ENCODE results near the gene SIGLEC9.

The SIGLEC9 gene

GRCh38 chr19:51135004-51135403, 10.3 kb downstream of the SIGLEC9 start:
- H3K36me3 ChIP-seq (ENCODE audit: control insufficient read depth, insufficient read depth, low read length), result no peaks in the 10 kb centered on the region
- WGBS (ENCODE audit: insufficient coverage, insufficient read length), result no CpG with 5 or more reads among the region's 5 CpGs
- DNase-seq (ENCODE audit: low read depth, low spot score), result no peak
- H3K9me3 ChIP-seq (ENCODE audit: control insufficient read depth, insufficient read depth, low read length), result no peaks in the 10 kb centered on the region
- no peaks in the 10 kb centered on the region for H3K4me1 ChIP-seq (ENCODE audit: control insufficient read depth, insufficient read depth, low read length)
- no peak overlapping the region for H3K4me3 ChIP-seq (ENCODE audit: low read length)
- H3K27ac ChIP-seq (ENCODE audit: low read length), result no peak overlapping the region
- H3K27me3 ChIP-seq (ENCODE audit: control insufficient read depth, insufficient read depth, low read length), result no peaks in the 10 kb centered on the region; the same call in 1 of the 2 replicates

- WGBS (ENCODE audit: insufficient coverage, insufficient read length), result no CpG with 5 or more reads among the region's 8 CpGs
- H3K4me1 ChIP-seq (ENCODE audit: control insufficient read depth, insufficient read depth, low read length), result peaks cover 2% of the 10 kb centered on the region; the same call in 1 of the 2 replicates
- no peaks in the 10 kb centered on the region; the same call in 1 of the 2 replicates for H3K27me3 ChIP-seq (ENCODE audit: control insufficient read depth, insufficient read depth, low read length)
- no peak for DNase-seq (ENCODE audit: low read depth, low spot score)
- H3K9me3 ChIP-seq (ENCODE audit: control insufficient read depth, insufficient read depth, low read length), result no peaks in the 10 kb centered on the region
- H3K27ac ChIP-seq (ENCODE audit: low read length), result no peak overlapping the region
- no peak overlapping the region for H3K4me3 ChIP-seq (ENCODE audit: low read length)
- no peaks in the 10 kb centered on the region for H3K36me3 ChIP-seq (ENCODE audit: control insufficient read depth, insufficient read depth, low read length)
These were observed 11.5 kb downstream of the SIGLEC9 start for GRCh38 chr19:51135986-51136762.

- Histone ChIP-seq H3K27ac (ENCODE audit: low read length) (no peak overlapping the region), H3K36me3 (ENCODE audit: control insufficient read depth, insufficient read depth, low read length) (no peaks in the 10 kb centered on the region), H3K27me3 (ENCODE audit: control insufficient read depth, insufficient read depth, low read length) (no peaks in the 10 kb centered on the region; the same call in 1 of the 2 replicates), H3K4me3 (ENCODE audit: low read length) (no peak overlapping the region), H3K4me1 (ENCODE audit: control insufficient read depth, insufficient read depth, low read length) (peaks cover 4% of the 10 kb centered on the region; the same call in 1 of the 2 replicates), H3K9me3 (ENCODE audit: control insufficient read depth, insufficient read depth, low read length) (no peaks in the 10 kb centered on the region)
- no CpG with 5 or more reads among the region's 12 CpGs for WGBS (ENCODE audit: insufficient coverage, insufficient read length)
- DNase-seq (ENCODE audit: low read depth, low spot score), result no peak
These were observed 12.3 kb downstream of the SIGLEC9 start for GRCh38 chr19:51136851-51137551.

DNA sequence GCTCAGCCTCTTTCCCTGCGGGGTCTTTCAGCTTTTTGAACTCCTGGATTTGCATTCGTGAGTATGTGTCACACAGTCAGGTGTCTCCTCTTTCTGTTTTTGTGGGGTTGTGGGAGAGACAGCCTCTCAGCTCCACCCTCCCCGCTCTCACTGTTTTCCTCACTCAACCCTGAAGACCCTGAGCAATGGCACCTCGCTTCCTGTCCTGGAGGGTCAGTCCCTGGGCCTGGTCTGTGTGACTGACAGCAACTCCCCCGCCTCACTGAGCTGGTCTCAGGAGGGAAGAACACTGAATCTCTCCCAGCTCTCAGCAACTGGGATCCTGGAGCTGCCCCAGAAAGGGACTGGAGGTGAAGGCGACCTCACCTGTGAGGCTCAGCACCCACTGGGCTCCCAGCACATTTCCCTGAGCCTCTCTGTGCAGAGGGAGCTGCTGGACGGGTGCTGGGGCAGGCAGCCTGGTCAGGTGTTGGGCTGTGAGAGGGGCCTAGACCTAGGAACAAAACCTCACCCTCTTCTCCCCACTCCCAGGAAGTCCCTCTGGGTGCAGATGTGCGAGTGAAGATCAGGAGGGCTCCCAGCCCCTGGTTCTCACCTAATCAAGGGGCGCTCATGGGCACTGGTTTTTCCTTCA, 13.2 kb downstream of the SIGLEC9 start:
- no CpG with 5 or more reads among the region's 9 CpGs for WGBS (ENCODE audit: insufficient coverage, insufficient read length)
- Histone ChIP-seq H3K4me3 (ENCODE audit: low read length) (no peak overlapping the region), H3K27ac (ENCODE audit: low read length) (no peak overlapping the region), H3K27me3 (ENCODE audit: control insufficient read depth, insufficient read depth, low read length) (no peaks in the 10 kb centered on the region; the same call in 1 of the 2 replicates), H3K9me3 (ENCODE audit: control insufficient read depth, insufficient read depth, low read length) (no peaks in the 10 kb centered on the region), H3K4me1 (ENCODE audit: control insufficient read depth, insufficient read depth, low read length) (peaks cover 4% of the 10 kb centered on the region; the same call in 1 of the 2 replicates), H3K36me3 (ENCODE audit: control insufficient read depth, insufficient read depth, low read length) (no peaks in the 10 kb centered on the region)
- DNase-seq (ENCODE audit: low read depth, low spot score), result no peak

- Histone ChIP-seq H3K4me3 (ENCODE audit: low read length) (no peak overlapping the region), H3K27me3 (ENCODE audit: control insufficient read depth, insufficient read depth, low read length) (no peaks in the 10 kb centered on the region; the same call in 1 of the 2 replicates), H3K36me3 (ENCODE audit: control insufficient read depth, insufficient read depth, low read length) (no peaks in the 10 kb centered on the region), H3K27ac (ENCODE audit: low read length) (no peak overlapping the region), H3K4me1 (ENCODE audit: control insufficient read depth, insufficient read depth, low read length) (peaks cover 4% of the 10 kb centered on the region; the same call in 1 of the 2 replicates), H3K9me3 (ENCODE audit: control insufficient read depth, insufficient read depth, low read length) (no peaks in the 10 kb centered on the region)
- no CpG with 5 or more reads among the region's 6 CpGs for WGBS (ENCODE audit: insufficient coverage, insufficient read length)
- no peak for DNase-seq (ENCODE audit: low read depth, low spot score)
These were observed 13.9 kb downstream of the SIGLEC9 start for GRCh38 chr19:51138549-51138979.

DNA sequence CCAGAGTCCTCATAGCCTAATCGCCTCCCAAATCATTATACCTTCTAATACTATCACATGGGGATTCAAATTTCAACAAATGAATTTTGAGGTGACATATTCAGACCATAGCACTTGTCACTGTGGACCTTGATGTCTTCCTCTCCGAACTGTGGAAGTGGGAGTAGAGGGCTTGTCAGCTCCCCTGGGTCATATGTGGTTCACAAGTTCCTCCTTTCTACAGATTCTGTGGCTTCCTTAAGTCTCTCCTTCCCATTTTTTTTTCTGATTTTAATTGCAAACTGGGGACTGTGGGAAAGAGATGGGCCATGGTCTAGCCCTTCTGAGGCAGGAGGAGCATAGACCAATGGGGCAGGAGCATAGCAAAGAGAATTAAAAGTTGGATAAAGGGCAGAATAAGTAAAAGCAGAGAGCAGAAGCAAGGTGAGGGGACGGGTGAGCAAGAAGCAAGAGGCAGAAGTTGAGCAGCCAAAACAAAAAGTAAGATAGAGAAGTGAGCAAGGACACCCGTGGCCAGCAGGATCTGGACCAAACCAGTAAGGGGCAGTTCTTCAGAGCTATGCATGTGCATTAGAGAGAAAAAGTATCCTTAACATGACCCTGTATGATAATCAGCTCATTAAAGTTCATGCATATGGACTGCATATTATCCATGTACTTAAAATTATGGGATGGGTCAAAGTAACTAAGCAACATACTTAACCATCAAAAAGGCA, 14.8 kb downstream of the SIGLEC9 start:
- DNase-seq (ENCODE audit: low read depth, low spot score), result no peak
- Histone ChIP-seq H3K9me3 (ENCODE audit: control insufficient read depth, insufficient read depth, low read length) (no peaks in the 10 kb centered on the region), H3K27ac (ENCODE audit: low read length) (no peak overlapping the region), H3K4me1 (ENCODE audit: control insufficient read depth, insufficient read depth, low read length) (peaks cover 4% of the 10 kb centered on the region; the same call in 1 of the 2 replicates), H3K4me3 (ENCODE audit: low read length) (no peak overlapping the region), H3K36me3 (ENCODE audit: control insufficient read depth, insufficient read depth, low read length) (no peaks in the 10 kb centered on the region), H3K27me3 (ENCODE audit: control insufficient read depth, insufficient read depth, low read length) (no peaks in the 10 kb centered on the region; the same call in 1 of the 2 replicates)
- WGBS (ENCODE audit: insufficient coverage, insufficient read length), result no CpG with 5 or more reads among the region's 4 CpGs

DNA sequence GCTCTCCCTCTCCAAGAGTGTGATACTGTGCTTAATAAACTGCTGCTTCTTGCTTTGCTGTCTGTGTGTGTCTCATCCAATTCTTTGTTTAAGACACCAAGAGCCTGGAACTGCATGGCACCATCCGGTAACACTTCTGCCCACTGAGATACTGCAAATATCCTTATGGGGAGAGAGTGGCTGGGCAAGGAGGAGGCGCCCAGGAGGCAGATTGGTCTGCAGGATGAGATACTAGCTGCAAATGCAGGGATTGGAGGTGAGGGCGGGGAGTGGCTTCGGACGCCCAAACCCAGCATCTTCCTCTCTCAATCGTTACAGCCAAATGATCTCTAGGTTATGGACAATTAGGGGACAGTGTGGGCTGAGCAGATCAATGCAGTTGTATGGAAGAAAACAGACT, 15.7 kb downstream of the SIGLEC9 start:
- no peak overlapping the region for H3K27ac ChIP-seq (ENCODE audit: low read length)
- H3K9me3 ChIP-seq (ENCODE audit: control insufficient read depth, insufficient read depth, low read length), result no peaks in the 10 kb centered on the region
- no peak overlapping the region for H3K4me3 ChIP-seq (ENCODE audit: low read length)
- no peaks in the 10 kb centered on the region for H3K36me3 ChIP-seq (ENCODE audit: control insufficient read depth, insufficient read depth, low read length)
- no peaks in the 10 kb centered on the region for H3K27me3 ChIP-seq (ENCODE audit: control insufficient read depth, insufficient read depth, low read length)
- no CpG with 5 or more reads among the region's 6 CpGs for WGBS (ENCODE audit: insufficient coverage, insufficient read length)
- peaks cover 4% of the 10 kb centered on the region; the same call in 1 of the 2 replicates for H3K4me1 ChIP-seq (ENCODE audit: control insufficient read depth, insufficient read depth, low read length)
- no peak for DNase-seq (ENCODE audit: low read depth, low spot score)

DNA sequence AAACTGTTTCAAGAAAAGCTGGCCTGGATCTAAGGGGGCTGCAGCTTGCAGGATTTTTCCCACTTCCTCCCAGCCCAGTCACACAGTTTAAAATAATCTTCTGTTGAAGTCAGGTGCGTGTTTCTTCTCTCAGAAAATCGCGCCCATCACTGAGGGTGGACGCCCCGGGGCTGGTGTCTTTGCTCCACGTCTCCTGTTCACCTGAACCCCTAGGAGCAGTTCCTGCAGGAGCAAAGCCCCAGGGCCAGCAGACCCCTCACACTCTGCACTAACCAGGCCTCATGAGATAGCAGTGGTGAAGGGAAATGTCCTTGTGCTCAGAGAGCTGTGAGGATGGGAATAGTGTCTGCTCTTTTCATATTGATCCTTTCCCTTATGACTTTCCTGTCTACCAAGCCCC, 16.5 kb downstream of the SIGLEC9 start:
- Histone ChIP-seq H3K27ac (ENCODE audit: low read length) (no peak overlapping the region), H3K4me1 (ENCODE audit: control insufficient read depth, insufficient read depth, low read length) (peaks cover 4% of the 10 kb centered on the region; the same call in 1 of the 2 replicates), H3K27me3 (ENCODE audit: control insufficient read depth, insufficient read depth, low read length) (no peaks in the 10 kb centered on the region), H3K36me3 (ENCODE audit: control insufficient read depth, insufficient read depth, low read length) (no peaks in the 10 kb centered on the region), H3K4me3 (ENCODE audit: low read length) (no peak overlapping the region), H3K9me3 (ENCODE audit: control insufficient read depth, insufficient read depth, low read length) (no peaks in the 10 kb centered on the region)
- no CpG with 5 or more reads among the region's 6 CpGs for whole genome bisulfite sequencing (ENCODE audit: insufficient coverage, insufficient read length)
- DNase-seq (ENCODE audit: low read depth, low spot score), result no peak

DNA sequence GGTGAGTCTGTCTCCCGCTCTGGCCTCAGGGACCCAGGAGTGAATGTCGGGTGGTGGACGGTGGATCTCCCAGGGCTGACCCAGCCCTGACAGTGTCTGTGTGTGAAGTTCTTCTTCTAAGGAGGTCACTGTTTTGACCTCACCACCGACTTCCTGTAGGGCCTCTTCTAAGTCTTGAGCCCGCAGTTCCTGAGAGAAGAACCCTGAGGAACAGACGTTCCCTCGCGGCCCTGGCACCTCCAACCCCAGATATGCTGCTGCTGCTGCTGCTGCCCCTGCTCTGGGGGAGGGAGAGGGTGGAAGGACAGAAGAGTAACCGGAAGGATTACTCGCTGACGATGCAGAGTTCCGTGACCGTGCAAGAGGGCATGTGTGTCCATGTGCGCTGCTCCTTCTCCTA, 17.4 kb downstream of the SIGLEC9 start, which contains the start of gene SIGLEC7:
SIGLEC7 (plus strand) TSS at position 183 of the 400 bp plus-strand sequence; CDS start at position 252, 69 bp downstream.
- Histone ChIP-seq H3K27ac (ENCODE audit: low read length) (no peak within 1 kb of the TSS), H3K9me3 (ENCODE audit: control insufficient read depth, insufficient read depth, low read length) (no peaks in the 10 kb centered on the region), H3K4me3 (ENCODE audit: low read length) (no peak within 1 kb of the TSS), H3K36me3 (ENCODE audit: control insufficient read depth, insufficient read depth, low read length) (no peaks in the 10 kb centered on the region), H3K4me1 (ENCODE audit: control insufficient read depth, insufficient read depth, low read length) (peaks cover 4% of the 10 kb centered on the region; the same call in 1 of the 2 replicates), H3K27me3 (ENCODE audit: control insufficient read depth, insufficient read depth, low read length) (no peaks in the 10 kb centered on the region)
- no CpG with 5 or more reads among the region's 14 CpGs for WGBS (ENCODE audit: insufficient coverage, insufficient read length)
- DNase-seq (ENCODE audit: low read depth, low spot score), result no peak

Data from iPS DF 6.9 (cell line).